ENCODE results near the gene TGFBR1.

DNA sequence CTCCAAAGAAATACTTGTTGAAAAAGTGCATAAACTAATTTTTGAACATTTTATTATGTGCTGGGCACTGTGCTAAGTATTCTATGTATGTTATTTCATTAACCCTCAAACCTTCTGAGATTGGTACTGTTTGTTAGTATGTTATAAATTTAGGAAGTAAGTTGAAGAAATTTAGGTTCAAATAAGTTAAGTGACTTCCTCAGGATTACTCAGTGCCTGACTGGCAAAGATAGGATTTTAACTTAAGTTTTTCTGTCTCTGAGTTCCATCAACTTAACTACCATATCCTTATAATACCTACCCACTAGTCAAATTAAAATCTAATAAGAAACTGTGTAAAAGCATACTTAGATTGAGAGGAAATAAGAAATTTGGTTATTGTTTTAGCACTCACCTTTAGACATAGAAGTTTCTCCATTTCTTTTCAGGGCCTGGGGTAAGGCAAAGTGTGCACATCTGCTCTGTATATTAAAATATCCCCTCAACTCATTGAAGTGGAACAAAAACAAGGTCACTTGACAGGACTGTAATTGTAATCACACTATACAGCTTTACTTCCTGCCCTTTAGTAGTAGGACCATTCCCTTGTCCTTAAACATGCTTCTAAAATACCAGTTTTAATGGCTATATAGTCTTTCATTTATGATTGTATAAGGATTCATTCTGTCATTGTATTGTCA, 15.2 kb downstream of the TGFBR1 start:
- TF ChIP-seq EP300 (IDR thresholded peaks at IDR 0.05; ENCODE audit: borderline replicate concordance in 1 of 2, low read depth in 1 of 2, low read length in 1 of 2) = no peak
- no peak for TF ChIP-seq FOXM1 (IDR thresholded peaks at IDR 0.05; ENCODE audit: low read depth)
- TF ChIP-seq REST (IDR thresholded peaks at IDR 0.05; ENCODE audit: low read depth, low read length) = no peak
- no peak for TF ChIP-seq POLR2AphosphoS5 (IDR thresholded peaks at IDR 0.05; ENCODE audit: low read depth, low read length)
- no peak for TF ChIP-seq RFX5 (IDR thresholded peaks at IDR 0.05; ENCODE audit: low read length)
- TF ChIP-seq TEAD4 (IDR thresholded peaks at IDR 0.05; ENCODE audit: borderline replicate concordance, insufficient read depth) = no peak
- TF ChIP-seq USF2 (IDR thresholded peaks at IDR 0.05; ENCODE audit: borderline replicate concordance, low read depth, low read length) = no peak
- TF ChIP-seq, protein P1, sequence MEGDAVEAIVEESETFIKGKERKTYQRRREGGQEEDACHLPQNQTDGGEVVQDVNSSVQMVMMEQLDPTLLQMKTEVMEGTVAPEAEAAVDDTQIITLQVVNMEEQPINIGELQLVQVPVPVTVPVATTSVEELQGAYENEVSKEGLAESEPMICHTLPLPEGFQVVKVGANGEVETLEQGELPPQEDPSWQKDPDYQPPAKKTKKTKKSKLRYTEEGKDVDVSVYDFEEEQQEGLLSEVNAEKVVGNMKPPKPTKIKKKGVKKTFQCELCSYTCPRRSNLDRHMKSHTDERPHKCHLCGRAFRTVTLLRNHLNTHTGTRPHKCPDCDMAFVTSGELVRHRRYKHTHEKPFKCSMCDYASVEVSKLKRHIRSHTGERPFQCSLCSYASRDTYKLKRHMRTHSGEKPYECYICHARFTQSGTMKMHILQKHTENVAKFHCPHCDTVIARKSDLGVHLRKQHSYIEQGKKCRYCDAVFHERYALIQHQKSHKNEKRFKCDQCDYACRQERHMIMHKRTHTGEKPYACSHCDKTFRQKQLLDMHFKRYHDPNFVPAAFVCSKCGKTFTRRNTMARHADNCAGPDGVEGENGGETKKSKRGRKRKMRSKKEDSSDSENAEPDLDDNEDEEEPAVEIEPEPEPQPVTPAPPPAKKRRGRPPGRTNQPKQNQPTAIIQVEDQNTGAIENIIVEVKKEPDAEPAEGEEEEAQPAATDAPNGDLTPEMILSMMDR (IDR thresholded peaks at IDR 0.05) = no peak
- no peak for TF ChIP-seq RCOR1 (IDR thresholded peaks at IDR 0.05; ENCODE audit: low read length)
- no peak for TF ChIP-seq GATA2 (CRISPR knock-in tag; IDR thresholded peaks at IDR 0.05)
- no peak for TF ChIP-seq RAD21 (IDR thresholded peaks at IDR 0.05; ENCODE audit: low read length)
- TF ChIP-seq, protein P2, sequence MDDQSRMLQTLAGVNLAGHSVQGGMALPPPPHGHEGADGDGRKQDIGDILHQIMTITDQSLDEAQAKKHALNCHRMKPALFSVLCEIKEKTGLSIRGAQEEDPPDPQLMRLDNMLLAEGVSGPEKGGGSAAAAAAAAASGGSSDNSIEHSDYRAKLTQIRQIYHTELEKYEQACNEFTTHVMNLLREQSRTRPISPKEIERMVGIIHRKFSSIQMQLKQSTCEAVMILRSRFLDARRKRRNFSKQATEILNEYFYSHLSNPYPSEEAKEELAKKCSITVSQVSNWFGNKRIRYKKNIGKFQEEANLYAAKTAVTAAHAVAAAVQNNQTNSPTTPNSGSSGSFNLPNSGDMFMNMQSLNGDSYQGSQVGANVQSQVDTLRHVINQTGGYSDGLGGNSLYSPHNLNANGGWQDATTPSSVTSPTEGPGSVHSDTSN (IDR thresholded peaks at IDR 0.05) = no peak
- TF ChIP-seq, protein P3, sequence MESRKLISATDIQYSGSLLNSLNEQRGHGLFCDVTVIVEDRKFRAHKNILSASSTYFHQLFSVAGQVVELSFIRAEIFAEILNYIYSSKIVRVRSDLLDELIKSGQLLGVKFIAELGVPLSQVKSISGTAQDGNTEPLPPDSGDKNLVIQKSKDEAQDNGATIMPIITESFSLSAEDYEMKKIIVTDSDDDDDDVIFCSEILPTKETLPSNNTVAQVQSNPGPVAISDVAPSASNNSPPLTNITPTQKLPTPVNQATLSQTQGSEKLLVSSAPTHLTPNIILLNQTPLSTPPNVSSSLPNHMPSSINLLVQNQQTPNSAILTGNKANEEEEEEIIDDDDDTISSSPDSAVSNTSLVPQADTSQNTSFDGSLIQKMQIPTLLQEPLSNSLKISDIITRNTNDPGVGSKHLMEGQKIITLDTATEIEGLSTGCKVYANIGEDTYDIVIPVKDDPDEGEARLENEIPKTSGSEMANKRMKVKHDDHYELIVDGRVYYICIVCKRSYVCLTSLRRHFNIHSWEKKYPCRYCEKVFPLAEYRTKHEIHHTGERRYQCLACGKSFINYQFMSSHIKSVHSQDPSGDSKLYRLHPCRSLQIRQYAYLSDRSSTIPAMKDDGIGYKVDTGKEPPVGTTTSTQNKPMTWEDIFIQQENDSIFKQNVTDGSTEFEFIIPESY (IDR thresholded peaks at IDR 0.05; ENCODE audit: borderline replicate concordance, low read depth) = no peak
